Stomach (tissue), 4 donors: ENCODE measurements around the gene FERMT1.

ENCODE experiments used
- EP300 ChIP-seq: sonication (generic); formaldehyde crosslinking; IDR thresholded peaks from one replicate; pipeline ENCODE4 v1.6.1; 2017; ENCODE audit warnings: antibody characterized with exemption
- POLR2A ChIP-seq, 4 donors: fragments of 450-650 bp; IDR thresholded peaks; one replicate each; pipeline ENCODE4 v1.6.1; 2016; ENCODE audit warnings: antibody characterized with exemption in 4 of 4, control low read depth in 2 of 4, mild to moderate bottlenecking in 1 of 4, moderate library complexity in 1 of 4
- POLR2AphosphoS5 ChIP-seq, 3 donors: sonication (generic); formaldehyde crosslinking; IDR thresholded peaks; one replicate each; pipeline ENCODE4 v1.6.1; 2016; ENCODE audit warnings: antibody characterized with exemption in 3 of 3
- TF ChIP-seq, protein P1 (sequence below), 7 experiments: fragments of 450-650 bp in 4 of 7; fragments of 200-600 bp in 3 of 7; sonication (generic) in 3 of 7; IDR thresholded peaks; one replicate each; pipeline ENCODE4 v1.5.1; 2016 to 2019; ENCODE audit warnings: antibody characterized with exemption in 7 of 7, control low read depth in 2 of 7, mild to moderate bottlenecking in 1 of 7

- TF ChIP-seq POLR2A (IDR thresholded peaks at IDR 0.05) = no peak
- TF ChIP-seq, protein P1, sequence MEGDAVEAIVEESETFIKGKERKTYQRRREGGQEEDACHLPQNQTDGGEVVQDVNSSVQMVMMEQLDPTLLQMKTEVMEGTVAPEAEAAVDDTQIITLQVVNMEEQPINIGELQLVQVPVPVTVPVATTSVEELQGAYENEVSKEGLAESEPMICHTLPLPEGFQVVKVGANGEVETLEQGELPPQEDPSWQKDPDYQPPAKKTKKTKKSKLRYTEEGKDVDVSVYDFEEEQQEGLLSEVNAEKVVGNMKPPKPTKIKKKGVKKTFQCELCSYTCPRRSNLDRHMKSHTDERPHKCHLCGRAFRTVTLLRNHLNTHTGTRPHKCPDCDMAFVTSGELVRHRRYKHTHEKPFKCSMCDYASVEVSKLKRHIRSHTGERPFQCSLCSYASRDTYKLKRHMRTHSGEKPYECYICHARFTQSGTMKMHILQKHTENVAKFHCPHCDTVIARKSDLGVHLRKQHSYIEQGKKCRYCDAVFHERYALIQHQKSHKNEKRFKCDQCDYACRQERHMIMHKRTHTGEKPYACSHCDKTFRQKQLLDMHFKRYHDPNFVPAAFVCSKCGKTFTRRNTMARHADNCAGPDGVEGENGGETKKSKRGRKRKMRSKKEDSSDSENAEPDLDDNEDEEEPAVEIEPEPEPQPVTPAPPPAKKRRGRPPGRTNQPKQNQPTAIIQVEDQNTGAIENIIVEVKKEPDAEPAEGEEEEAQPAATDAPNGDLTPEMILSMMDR (IDR thresholded peaks at IDR 0.05) = no peak
- TF ChIP-seq POLR2AphosphoS5 (IDR thresholded peaks at IDR 0.05) = no peak
- TF ChIP-seq EP300 = no peak
Observed at GRCh38 chr20:6069669-6070068, 53.2 kb downstream of the FERMT1 start.
